Panc1 (cell line): ENCODE results near the gene UBE2M. TPM values are rescaled to one million over a fixed set of nuclear protein-coding genes. Genes with fewer than 3 reads are reported as not detected.

Experiments used
- ATAC-seq: fragments of 200-7000 bp; cut with Tn5 transposase; 2 replicates; pipeline ENCODE4 v1.9.1; 2020; ENCODE audit warnings: mild to moderate bottlenecking, moderate library complexity
- BruUV-seq: library from RNA; stranded (reverse); fragments of 400-500 nt; replicated peaks from 2 replicates; lab custom pipeline; 2021; lab: Mats Ljungman, UMichigan
- CTCF ChIA-PET: fragments of 300-600 bp; sonication (Branson Sonifier 250); formaldehyde crosslinking; loops from one replicate; lab custom pipeline; 2022; ENCODE audit warnings: antibody characterized with exemption; lab: Charles Lee
- POLR2A ChIA-PET: fragments of 300-600 bp; sonication (Branson Sonifier 250); formaldehyde crosslinking; loops from one replicate; lab custom pipeline; 2022; ENCODE audit warnings: antibody characterized with exemption; lab: Charles Lee
- DNase-seq: peaks from one replicate; pipeline ENCODE4 v3.0.0-alpha.2; 2010; ENCODE audit warnings: low read depth, low spot score
- H3K27ac ChIP-seq: 2 replicates; pipeline ENCODE4 v1.5.1; 2011; ENCODE audit warnings: mild to moderate bottlenecking, low read length, inconsistent platforms
- H3K27me3 ChIP-seq: fragments of 200-500 bp; sonication (Bioruptor generic); 2 replicates; pipeline ENCODE4 v1.6.0; 2014; ENCODE audit warnings: low read length, inconsistent platforms; ENCODE audit not compliant: control insufficient read depth, insufficient read depth
- H3K36me3 ChIP-seq: fragments of 200-500 bp; sonication (Bioruptor generic); 2 replicates; pipeline ENCODE4 v1.5.1; 2014; ENCODE audit warnings: inconsistent platforms, mild to moderate bottlenecking, low read length, moderate library complexity; ENCODE audit not compliant: control insufficient read depth, insufficient read depth
- H3K4me1 ChIP-seq: 2 replicates; pipeline ENCODE4 v1.5.1; 2011; ENCODE audit warnings: inconsistent platforms, mild to moderate bottlenecking, low read length, moderate library complexity; ENCODE audit not compliant: control insufficient read depth, insufficient read depth
- H3K4me3 ChIP-seq, 2 experiments: 2 replicates each; pipeline ENCODE4 v1.5.1; 2011 to 2012; ENCODE audit warnings: low read depth in 2 of 2, low read length in 2 of 2, mild to moderate bottlenecking in 2 of 2, inconsistent platforms in 1 of 2, moderate library complexity in 1 of 2
- H3K9me3 ChIP-seq: fragments of 200-500 bp; sonication (Bioruptor generic); 2 replicates; pipeline ENCODE4 v1.5.1; 2014; ENCODE audit warnings: low read depth, mild to moderate bottlenecking, inconsistent platforms, low read length, moderate library complexity; ENCODE audit not compliant: control insufficient read depth, insufficient read depth
- CTCF ChIP-seq: fragments of 450-650 bp; IDR thresholded peaks from 2 replicates; pipeline ENCODE4 v1.5.1; 2017; ENCODE audit warnings: mild to moderate bottlenecking
- POLR2AphosphoS5 ChIP-seq: IDR thresholded peaks from 2 replicates; pipeline ENCODE4 v1.6.1; 2012; ENCODE audit warnings: mild to moderate bottlenecking, low read depth, low read length, moderate library complexity
- REST ChIP-seq, 2 experiments: IDR thresholded peaks; 2 replicates each; pipeline ENCODE4 v1.6.1; 2011 to 2012; ENCODE audit warnings: low read depth in 2 of 2, control low read depth in 1 of 2, low read length in 1 of 2, mild to moderate bottlenecking in 1 of 2, moderate library complexity in 1 of 2; ENCODE audit not compliant: insufficient read depth in 1 of 2
- SIN3A ChIP-seq: IDR thresholded peaks from 2 replicates; pipeline ENCODE4 v1.6.1; 2012; ENCODE audit warnings: low read depth, mild to moderate bottlenecking, low read length, moderate library complexity, borderline replicate concordance; ENCODE audit not compliant: insufficient read depth
- TCF7L2 ChIP-seq: IDR thresholded peaks from 2 replicates; pipeline ENCODE4 v1.6.1; 2011; ENCODE audit warnings: mild to moderate bottlenecking, low read depth, low read length, inconsistent platforms
- in situ Hi-C: cut with HindIII; loops from 2 replicates; pipeline ENCODE4 v1.10.0; 2016; ENCODE audit warnings: low sequenced_read_pairs, low pct_unique_long_range_greater_than_20kb
- intact Hi-C: fragments of 100-400 bp; cut with micrococcal nuclease; formaldehyde crosslinking; loops from one replicate; pipeline ENCODE4 v1.10.0; 2022; ENCODE audit not compliant: unreplicated experiment
- total RNA-seq: library from RNA; stranded (reverse); gene quantifications from one replicate; pipeline ENCODE4 v1.2.1, GENCODE V29; 2021; ENCODE audit not compliant: unreplicated experiment

Gene UBE2M
- total RNA-seq, 1 experiment from 2014 or later, result 189 TPM

GRCh38 chr19:58554494-58555368 lies 3.7 kb downstream of the UBE2M start, which contains the start of gene CHMP2A:
TSS of gene CHMP2A (minus strand) at chr19:58555105. CDS start at chr19:58554212, 893 bp downstream.
- Histone ChIP-seq H3K9me3 (no peaks in the 10 kb centered on the region), H3K4me3 (peak within 1 kb of the TSS; percentile 61 to 94), H3K27me3 (no peaks in the 10 kb centered on the region), H3K4me1 (peaks cover 31% of the 10 kb centered on the region), H3K27ac (peak within 1 kb of the TSS; percentile 98), H3K36me3 (peaks cover 11% of the 10 kb centered on the region; the same call in 1 of the 2 replicates)
- DNase-seq (peak; percentile 81), ATAC-seq (peak; percentile 64)
- ChIA-PET POLR2A (interaction anchor here (0.7 to 1.5 kb wide), 3 partner anchors 11 to 34 kb away, joined by 3 to 8 read pairs (median 5); partner anchors contain the start of gene TRIM28), CTCF (interaction anchor here (0.5 to 2.1 kb wide), 3 partner anchors 21 to 45 kb away, joined by 4 to 7 read pairs (median 4); partner anchors contain the start of gene ZBTB45)
- in situ Hi-C loops, result no loop called here
- intact Hi-C loops, result loop anchor here (1.0 kb wide), 1 partner anchor 35 kb away; the partner anchor contains the start of gene ZBTB45
- TF ChIP-seq REST (IDR thresholded peaks at IDR 0.05; ENCODE audit: insufficient read depth in 1 of 2, low read depth in 2 of 2, low read length in 1 of 2), result no peak
- peak; percentile 100 for TF ChIP-seq POLR2AphosphoS5
- TF ChIP-seq CTCF, result no peak
- TF ChIP-seq TCF7L2, result peak; percentile 43; the same call in 1 of the 2 replicates
- peak; percentile 97; the same call in 1 of the 2 replicates for TF ChIP-seq SIN3A
- BruUV-seq, result TSS peak; percentile 10

GRCh38 chr19:58553799-58554493 lies 4.5 kb downstream of the UBE2M start:
- TF ChIP-seq REST (IDR thresholded peaks at IDR 0.05; ENCODE audit: insufficient read depth in 1 of 2, low read depth in 2 of 2, low read length in 1 of 2) (no peak), SIN3A (no peak), TCF7L2 (no peak), POLR2AphosphoS5 (no peak), CTCF (no peak)
- Histone ChIP-seq H3K9me3 (no peaks in the 10 kb centered on the region), H3K27ac (peak overlapping the region; percentile 98), H3K36me3 (peaks cover 18% of the 10 kb centered on the region), H3K4me1 (peaks cover 30% of the 10 kb centered on the region), H3K27me3 (no peaks in the 10 kb centered on the region), H3K4me3 (peak overlapping the region; percentile 61 to 94)
- BruUV-seq, result no TSS peak
- intact Hi-C loops (no loop called here), in situ Hi-C loops (no loop called here)
- ATAC-seq (no peak), DNase-seq (no peak)
- ChIA-PET CTCF (interaction anchor here (0.6 to 2.1 kb wide), 4 partner anchors 22 to 1877 kb away, joined by 3 to 7 read pairs (median 6); partner anchors contain the start of gene ZBTB45), POLR2A (interaction anchor here (0.6 to 1.5 kb wide), 3 partner anchors 10 to 40 kb away, joined by 3 to 8 read pairs (median 5); partner anchors contain the start of gene TRIM28)
